ENCODE results near the gene DPP6.

DNA sequence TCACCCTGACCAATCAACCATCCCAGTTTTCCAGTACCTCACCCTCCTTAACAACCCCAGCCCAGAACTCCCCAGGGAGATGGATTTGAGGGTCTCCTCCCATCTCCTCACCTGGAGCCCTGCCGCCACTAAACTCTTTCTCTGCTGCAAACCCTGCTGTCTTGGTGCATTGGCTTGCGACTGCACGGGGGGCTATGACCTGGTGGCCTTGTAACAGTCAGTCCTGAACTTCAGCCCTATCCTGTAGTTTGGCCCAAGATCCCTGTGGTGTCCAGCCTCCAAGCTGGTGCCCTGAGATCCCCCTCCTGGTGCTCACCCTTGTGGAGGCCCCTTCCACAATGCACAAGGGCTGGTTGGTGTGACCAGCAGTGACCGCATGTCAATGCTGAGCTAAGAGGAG, 858.8 kb downstream of the DPP6 start:
- TF ChIP-seq, protein P1, sequence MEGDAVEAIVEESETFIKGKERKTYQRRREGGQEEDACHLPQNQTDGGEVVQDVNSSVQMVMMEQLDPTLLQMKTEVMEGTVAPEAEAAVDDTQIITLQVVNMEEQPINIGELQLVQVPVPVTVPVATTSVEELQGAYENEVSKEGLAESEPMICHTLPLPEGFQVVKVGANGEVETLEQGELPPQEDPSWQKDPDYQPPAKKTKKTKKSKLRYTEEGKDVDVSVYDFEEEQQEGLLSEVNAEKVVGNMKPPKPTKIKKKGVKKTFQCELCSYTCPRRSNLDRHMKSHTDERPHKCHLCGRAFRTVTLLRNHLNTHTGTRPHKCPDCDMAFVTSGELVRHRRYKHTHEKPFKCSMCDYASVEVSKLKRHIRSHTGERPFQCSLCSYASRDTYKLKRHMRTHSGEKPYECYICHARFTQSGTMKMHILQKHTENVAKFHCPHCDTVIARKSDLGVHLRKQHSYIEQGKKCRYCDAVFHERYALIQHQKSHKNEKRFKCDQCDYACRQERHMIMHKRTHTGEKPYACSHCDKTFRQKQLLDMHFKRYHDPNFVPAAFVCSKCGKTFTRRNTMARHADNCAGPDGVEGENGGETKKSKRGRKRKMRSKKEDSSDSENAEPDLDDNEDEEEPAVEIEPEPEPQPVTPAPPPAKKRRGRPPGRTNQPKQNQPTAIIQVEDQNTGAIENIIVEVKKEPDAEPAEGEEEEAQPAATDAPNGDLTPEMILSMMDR (IDR thresholded peaks at IDR 0.05; ENCODE audit: poor library complexity): no peak
- TF ChIP-seq EZH2 (IDR thresholded peaks at IDR 0.05; ENCODE audit: borderline replicate concordance): no peak
- no peak for TF ChIP-seq EZH2phosphoT487 (IDR thresholded peaks at IDR 0.05; ENCODE audit: low read depth, severe bottlenecking, unreplicated experiment)
